ENCODE data around the gene TMTC2.

DNA sequence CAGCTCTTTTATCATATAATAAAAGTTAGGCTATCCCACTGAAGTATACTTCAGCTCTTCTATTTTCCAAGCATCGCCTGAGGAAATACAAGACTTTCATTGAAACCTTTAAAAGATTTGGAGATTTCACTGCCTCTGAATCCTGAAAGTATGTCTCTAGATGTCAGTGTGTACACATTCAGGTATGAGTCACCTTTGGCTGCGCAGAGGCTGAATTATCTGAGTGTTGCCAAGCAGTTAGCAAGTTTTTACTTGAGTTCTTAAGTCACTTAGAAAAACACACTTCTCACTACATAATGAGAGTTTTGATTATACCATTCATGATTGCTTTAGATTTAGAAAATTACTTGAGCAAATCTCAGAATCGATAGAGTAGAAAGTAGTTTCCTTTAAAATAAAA lies 210.3 kb downstream of the TMTC2 start:
- TF ChIP-seq EP300 (IDR thresholded peaks at IDR 0.05; ENCODE audit: borderline replicate concordance) (no peak), TCF12 (IDR thresholded peaks at IDR 0.05; ENCODE audit: low read depth) (no peak), CREB1 (IDR thresholded peaks at IDR 0.05; ENCODE audit: low read depth) (no peak), TAF1 (IDR thresholded peaks at IDR 0.05; ENCODE audit: low read depth) (no peak), CEBPB (IDR thresholded peaks at IDR 0.05) (no peak), NFIC (IDR thresholded peaks at IDR 0.05) (no peak), FOXM1 (IDR thresholded peaks at IDR 0.05; ENCODE audit: borderline replicate concordance, low read depth) (no peak), YY1 (IDR thresholded peaks at IDR 0.05; ENCODE audit: low read depth) (no peak), RAD21 (IDR thresholded peaks at IDR 0.05; ENCODE audit: low read depth) (no peak)
- TF ChIP-seq, protein P1, sequence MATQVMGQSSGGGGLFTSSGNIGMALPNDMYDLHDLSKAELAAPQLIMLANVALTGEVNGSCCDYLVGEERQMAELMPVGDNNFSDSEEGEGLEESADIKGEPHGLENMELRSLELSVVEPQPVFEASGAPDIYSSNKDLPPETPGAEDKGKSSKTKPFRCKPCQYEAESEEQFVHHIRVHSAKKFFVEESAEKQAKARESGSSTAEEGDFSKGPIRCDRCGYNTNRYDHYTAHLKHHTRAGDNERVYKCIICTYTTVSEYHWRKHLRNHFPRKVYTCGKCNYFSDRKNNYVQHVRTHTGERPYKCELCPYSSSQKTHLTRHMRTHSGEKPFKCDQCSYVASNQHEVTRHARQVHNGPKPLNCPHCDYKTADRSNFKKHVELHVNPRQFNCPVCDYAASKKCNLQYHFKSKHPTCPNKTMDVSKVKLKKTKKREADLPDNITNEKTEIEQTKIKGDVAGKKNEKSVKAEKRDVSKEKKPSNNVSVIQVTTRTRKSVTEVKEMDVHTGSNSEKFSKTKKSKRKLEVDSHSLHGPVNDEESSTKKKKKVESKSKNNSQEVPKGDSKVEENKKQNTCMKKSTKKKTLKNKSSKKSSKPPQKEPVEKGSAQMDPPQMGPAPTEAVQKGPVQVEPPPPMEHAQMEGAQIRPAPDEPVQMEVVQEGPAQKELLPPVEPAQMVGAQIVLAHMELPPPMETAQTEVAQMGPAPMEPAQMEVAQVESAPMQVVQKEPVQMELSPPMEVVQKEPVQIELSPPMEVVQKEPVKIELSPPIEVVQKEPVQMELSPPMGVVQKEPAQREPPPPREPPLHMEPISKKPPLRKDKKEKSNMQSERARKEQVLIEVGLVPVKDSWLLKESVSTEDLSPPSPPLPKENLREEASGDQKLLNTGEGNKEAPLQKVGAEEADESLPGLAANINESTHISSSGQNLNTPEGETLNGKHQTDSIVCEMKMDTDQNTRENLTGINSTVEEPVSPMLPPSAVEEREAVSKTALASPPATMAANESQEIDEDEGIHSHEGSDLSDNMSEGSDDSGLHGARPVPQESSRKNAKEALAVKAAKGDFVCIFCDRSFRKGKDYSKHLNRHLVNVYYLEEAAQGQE (IDR thresholded peaks at IDR 0.05; ENCODE audit: low read depth), result no peak
- TF ChIP-seq, protein P2, sequence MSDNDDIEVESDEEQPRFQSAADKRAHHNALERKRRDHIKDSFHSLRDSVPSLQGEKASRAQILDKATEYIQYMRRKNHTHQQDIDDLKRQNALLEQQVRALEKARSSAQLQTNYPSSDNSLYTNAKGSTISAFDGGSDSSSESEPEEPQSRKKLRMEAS (IDR thresholded peaks at IDR 0.05), result no peak
- TF ChIP-seq, protein P3, sequence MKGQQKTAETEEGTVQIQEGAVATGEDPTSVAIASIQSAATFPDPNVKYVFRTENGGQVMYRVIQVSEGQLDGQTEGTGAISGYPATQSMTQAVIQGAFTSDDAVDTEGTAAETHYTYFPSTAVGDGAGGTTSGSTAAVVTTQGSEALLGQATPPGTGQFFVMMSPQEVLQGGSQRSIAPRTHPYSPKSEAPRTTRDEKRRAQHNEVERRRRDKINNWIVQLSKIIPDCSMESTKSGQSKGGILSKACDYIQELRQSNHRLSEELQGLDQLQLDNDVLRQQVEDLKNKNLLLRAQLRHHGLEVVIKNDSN (IDR thresholded peaks at IDR 0.05), result no peak
